NCI-H526 (cell line): ENCODE measurements around the gene DUXA.
"Not testable (repeated sequence)": the region's sequence is repeated elsewhere in the genome, so short reads cannot be mapped to it uniquely, and the experiment has no call there.

Source experiments
- DNase-seq, 2 experiments: peaks; one replicate each; lab custom pipeline; 2025; lab: John Stamatoyannopoulos, UW

DUXA gene

GRCh38 chr19:57167385-57167784, at the start of gene DUXA:
DUXA (minus strand) TSS chr19:57167485; CDS start chr19:57167443, 42 bp downstream.
- DNase-seq, result no peak

DNA sequence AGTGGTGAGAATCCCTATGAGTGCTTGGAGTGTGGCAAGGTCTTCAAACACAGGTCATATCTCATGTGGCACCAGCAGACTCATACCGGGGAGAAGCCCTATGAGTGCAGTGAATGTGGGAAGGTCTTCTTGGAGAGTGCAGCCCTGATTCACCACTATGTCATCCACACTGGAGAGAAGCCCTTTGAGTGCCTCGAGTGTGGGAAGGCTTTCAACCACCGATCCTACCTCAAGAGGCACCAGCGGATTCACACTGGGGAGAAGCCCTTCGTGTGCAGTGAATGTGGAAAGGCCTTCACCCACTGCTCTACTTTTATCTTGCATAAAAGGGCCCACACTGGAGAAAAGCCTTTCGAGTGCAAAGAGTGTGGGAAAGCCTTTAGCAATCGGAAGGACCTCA, 44.8 kb upstream of the DUXA start:
- DNase-seq, result no peak

DNA sequence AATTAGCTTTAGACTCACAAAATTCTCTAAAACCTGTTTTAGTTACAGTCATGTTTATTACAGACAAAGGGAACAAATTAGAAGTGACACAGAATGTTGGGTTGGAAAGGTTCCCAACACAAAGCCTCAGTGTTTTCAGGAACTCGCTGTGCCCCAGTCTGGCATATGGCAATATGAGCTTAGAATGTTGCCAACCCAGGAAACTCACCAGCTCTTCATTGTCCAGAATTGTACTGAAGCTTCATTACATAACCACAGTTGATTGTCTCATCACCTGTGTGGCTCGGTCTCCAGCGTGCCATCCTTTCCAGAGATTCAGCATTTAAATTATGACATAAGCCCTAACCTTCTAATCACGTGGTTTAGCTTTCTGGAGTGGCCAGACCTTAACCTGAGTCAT, 43.1 kb upstream of the DUXA start:
- no peak for DNase-seq

- DNase-seq, result no peak
Measured at GRCh38 chr19:57202160-57202559, 34.9 kb upstream of the DUXA start.

DNA sequence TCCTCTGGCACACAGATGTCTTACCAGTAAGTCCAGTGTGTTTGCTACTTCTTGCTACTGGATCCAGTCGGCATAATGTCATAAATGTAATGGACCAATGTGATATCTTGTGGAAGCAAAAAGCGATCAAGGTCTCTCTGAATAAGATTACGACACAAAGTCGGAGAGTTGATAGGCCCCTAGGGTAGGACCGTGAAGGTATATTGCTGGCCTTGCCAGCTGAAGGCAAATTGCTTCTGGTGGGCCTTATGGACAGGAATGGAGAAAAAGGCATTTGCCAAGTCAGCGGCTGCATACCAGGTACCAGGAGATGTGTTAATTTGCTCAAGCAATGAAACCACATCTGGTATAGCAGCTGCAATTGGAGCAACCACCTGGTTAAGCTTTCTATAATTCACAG, 30.6 kb upstream of the DUXA start:
- DNase-seq, result not testable (repeated sequence)

DNA sequence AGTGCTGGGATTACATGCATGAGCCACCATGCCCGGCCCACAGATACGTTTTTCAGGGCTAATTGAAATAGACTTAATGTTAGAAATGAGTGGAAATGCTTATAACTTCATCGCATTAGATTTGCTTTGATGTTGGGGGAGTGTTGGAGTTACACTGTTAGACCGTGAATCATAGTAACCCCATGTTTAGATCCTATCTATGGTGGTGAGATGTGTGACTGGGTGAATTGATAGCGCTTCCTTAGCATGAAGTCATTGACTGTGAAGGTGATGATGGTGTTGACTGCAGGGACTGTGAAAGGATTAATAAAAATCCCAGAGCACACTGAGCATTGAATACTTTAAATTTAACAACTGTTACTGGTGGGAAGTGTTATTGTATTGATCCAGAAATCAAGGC, 25.7 kb upstream of the DUXA start:
- DNase-seq, result no peak

- DNase-seq, result no peak
Measured at GRCh38 chr19:57192077-57192420, 24.8 kb upstream of the DUXA start.

- peak; percentile 77 to 92 for DNase-seq
Measured at GRCh38 chr19:57191141-57192076, 24.1 kb upstream of the DUXA start, which contains the start of gene ZNF264. ZNF264 (plus strand) TSS chr19:57191500; CDS start chr19:57191914, 414 bp downstream.

DNA sequence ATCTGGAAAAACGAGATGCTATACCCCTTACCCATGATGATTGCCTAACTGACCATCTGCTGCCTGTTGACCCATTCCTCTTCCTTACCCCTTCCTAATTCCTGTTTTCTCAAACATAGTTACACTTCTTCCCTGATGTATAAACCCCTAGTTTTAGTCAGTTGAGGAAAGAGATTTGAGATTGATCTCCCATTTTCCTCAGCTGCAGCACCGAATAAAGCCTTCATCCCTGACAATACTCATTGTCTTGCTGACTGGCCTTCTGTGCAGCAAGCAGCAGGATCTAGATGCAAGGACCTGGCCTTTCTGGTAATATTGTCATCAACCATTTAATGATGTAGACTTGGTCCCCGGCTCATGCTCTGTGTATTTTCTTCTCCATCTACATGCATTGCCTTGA, 23.0 kb upstream of the DUXA start:
- no peak for DNase-seq

DNA sequence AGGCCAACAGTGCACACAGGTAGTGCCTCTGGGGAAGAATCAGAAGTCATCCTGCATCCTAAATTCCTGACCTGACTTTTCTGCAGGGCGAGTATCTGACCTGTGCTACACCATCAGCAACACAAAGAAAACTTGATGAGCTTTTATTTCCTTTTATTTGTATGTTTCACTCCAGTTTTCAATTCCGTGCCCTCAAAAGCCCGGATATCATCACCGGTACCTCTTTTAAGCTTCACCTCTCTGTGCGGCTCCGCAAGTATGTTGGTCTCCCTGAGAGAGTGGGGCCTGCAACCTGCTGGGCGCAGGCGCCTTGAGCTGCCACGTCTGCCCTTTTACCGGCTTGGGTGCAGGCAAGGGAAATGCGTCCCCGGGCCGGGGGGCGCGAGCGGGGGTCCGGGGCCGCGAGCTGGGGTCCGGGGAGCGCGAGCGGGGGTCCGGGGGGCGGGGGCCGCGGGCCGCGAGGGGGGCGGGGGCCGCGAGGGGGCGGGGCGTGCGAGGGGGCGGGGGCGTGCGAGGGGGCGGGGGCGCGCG, 4.3 kb upstream of the DUXA start:
- DNase-seq, result peak in 1 of 2 experiments; percentile 61

GRCh38 chr19:57165846-57166245, 1.4 kb downstream of the DUXA start:
- DNase-seq, result no peak

DNA sequence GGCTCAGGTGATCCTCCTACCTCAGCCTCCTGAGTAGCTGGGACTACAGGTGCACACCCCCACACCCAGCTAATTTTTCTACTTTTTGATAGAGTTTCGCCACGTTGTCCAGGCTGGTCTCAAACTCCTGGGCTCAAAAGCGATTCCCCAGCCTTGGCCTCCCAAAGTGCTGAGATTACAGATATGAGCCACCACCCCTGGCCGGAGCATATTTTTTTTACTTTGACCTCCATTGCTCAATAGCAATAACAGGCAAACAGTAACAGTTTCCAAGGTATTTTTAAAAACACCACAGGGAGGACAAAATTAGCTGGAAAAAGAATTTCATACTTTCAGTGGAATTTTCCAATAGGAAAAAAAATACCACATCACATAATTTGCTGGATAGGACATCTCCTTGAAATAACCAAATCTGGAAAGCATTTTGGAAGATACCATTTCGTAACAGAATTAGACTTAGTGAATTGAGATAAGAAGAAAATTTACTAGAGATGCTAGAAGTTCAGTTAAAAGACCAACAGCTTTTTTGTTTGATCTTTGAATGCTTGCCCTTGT, 5.2 kb downstream of the DUXA start:
- no peak for DNase-seq

GRCh38 chr19:57152921-57153320, 14.4 kb downstream of the DUXA start:
- no peak for DNase-seq

DNA sequence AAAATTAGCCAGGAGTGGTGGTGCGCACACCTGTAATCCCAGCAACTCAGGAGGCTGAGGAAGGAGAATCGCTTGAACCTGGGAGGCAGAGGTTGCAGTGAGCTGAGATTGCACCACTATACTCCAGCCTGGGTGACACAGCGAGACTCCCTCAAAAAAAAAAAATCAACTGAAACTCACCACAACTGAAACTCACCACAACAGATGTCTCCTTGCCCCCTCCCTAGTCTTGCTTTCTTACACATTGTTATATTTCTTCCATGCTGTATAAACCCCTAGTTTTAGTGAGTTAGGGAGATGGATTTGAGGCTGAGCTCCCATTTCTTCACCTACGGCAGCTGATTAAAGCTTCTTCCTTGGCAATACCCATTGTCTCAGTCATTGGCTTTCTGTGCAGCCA, 25.6 kb downstream of the DUXA start:
- no peak for DNase-seq

- DNase-seq, result no peak
Measured at GRCh38 chr19:57135797-57136196, 31.5 kb downstream of the DUXA start.

DNA sequence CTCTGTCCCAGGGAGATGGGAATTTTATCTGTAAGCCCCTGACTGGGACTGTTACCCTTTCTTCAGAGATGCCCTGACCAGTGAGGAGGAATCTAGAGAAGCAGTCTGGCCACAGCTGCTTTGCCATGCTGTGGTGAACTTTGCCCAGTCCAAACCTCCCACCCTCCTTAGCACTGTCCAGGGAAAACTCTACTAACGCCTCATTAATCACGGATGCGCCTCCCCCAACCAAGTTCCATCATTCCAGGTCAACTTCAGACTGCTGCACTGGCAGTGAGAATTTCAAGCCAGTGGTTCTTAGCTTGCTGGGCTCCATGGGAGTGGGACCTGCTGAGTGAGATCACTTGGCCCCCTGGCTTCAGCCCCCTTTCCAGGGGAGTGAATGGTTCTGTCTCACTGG, 39.9 kb downstream of the DUXA start:
- DNase-seq, result not testable (repeated sequence)

GRCh38 chr19:57123882-57124281, 43.4 kb downstream of the DUXA start:
- DNase-seq, result no peak

DNA sequence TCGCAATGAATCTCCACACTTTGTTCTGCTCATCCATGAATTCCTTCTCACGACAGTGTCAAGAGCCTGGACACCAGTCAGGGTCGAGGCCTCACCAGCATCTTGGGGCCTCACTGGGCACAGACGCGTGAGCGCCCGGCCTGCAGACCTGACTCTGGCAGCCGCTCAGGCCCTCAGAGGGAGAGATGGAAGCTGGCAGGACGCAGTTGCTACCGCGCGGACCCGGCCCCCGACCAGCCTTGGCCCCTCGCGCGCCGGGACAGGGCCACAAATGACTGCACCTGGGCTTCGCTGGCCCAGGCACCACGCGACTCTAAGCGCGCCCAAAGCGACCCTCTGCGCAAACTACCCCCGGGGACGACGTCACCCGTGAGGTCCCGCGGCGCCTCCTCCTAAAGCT, 48.4 kb downstream of the DUXA start:
- no peak for DNase-seq

GRCh38 chr19:57113501-57113900, 53.8 kb downstream of the DUXA start:
- DNase-seq, result not testable (repeated sequence)

DNA sequence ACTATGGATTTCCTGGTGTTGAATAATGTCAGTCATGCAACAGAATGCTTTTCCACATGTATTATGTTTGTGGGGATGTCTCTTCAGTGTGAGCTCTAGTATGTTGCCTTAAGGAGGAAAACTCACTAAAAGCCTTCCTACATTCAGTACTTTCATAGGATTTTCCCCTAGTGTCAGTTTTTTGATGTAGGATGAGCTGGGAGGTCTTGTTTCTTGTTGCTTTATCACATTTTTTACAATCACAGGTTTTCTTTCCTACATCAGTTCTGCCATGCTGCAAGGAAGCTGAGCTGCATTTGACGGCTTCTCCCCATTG, 56.0 kb downstream of the DUXA start:
- no peak for DNase-seq

- no peak for DNase-seq
Measured at GRCh38 chr19:57110592-57111328, 56.5 kb downstream of the DUXA start.

GRCh38 chr19:57106722-57107235, 60.5 kb downstream of the DUXA start:
- no peak for DNase-seq
